DOHH2 (cell line): ENCODE measurements around the gene TRAFD1.

ENCODE experiments used
- H3F3A ChIP-seq: fragments of 200-600 bp; sonication (generic), shearing (Covaris generic); 2 replicates; pipeline ENCODE4 v1.6.0; 2016; ENCODE audit warnings: antibody characterized with exemption, mild to moderate bottlenecking; ENCODE audit not compliant: control insufficient read depth, insufficient read depth
- H3K27ac ChIP-seq: fragments of 200-600 bp; sonication (generic); 2 replicates; pipeline ENCODE4 v1.5.1; 2014; ENCODE audit warnings: low read depth, mild to moderate bottlenecking, low read length, moderate library complexity
- H3K27me3 ChIP-seq: fragments of 200-600 bp; sonication (generic); 2 replicates; pipeline ENCODE4 v1.6.1; 2014; ENCODE audit warnings: mild to moderate bottlenecking, low read length, mixed read lengths; ENCODE audit not compliant: control insufficient read depth
- H3K36me3 ChIP-seq: fragments of 200-600 bp; sonication (generic); 2 replicates; pipeline ENCODE4 v1.6.1; 2014; ENCODE audit warnings: mild to moderate bottlenecking, low read length, moderate library complexity, mixed read lengths; ENCODE audit not compliant: control insufficient read depth
- H3K4me1 ChIP-seq: fragments of 200-600 bp; sonication (generic); 2 replicates; pipeline ENCODE4 v1.6.1; 2014; ENCODE audit warnings: mild to moderate bottlenecking, low read length, mixed read lengths; ENCODE audit not compliant: control insufficient read depth
- H3K4me2 ChIP-seq: fragments of 200-600 bp; sonication (generic); 2 replicates; pipeline ENCODE4 v1.6.0; 2014; ENCODE audit warnings: mild to moderate bottlenecking, low read length, moderate library complexity
- H3K4me3 ChIP-seq: fragments of 200-600 bp; sonication (generic); 2 replicates; pipeline ENCODE4 v1.5.1; 2014; ENCODE audit warnings: mild to moderate bottlenecking, low read length, mixed read lengths
- H3K79me2 ChIP-seq: fragments of 200-600 bp; sonication (generic); 2 replicates; pipeline ENCODE4 v1.6.1; 2014; ENCODE audit warnings: mild to moderate bottlenecking, low read length, mixed read lengths; ENCODE audit not compliant: control insufficient read depth
- H3K9me2 ChIP-seq: fragments of 200-600 bp; sonication (generic); replicated peaks from 2 replicates; pipeline ENCODE4 v1.6.1; 2014; ENCODE audit warnings: mild to moderate bottlenecking, low read length, mixed read lengths; ENCODE audit not compliant: control insufficient read depth
- H3K9me3 ChIP-seq: fragments of 200-600 bp; sonication (generic); 2 replicates; pipeline ENCODE4 v1.6.1; 2014; ENCODE audit warnings: antibody characterized with exemption, low read length, mixed read lengths; ENCODE audit not compliant: control insufficient read depth, insufficient read depth
- H4K20me1 ChIP-seq: fragments of 200-600 bp; sonication (generic); 2 replicates; pipeline ENCODE4 v1.6.0; 2014; ENCODE audit warnings: low read depth, mild to moderate bottlenecking, antibody characterized with exemption, low read length, moderate library complexity; ENCODE audit not compliant: control insufficient read depth, insufficient read depth
- CTCF ChIP-seq: fragments of 200-600 bp; sonication (generic); IDR thresholded peaks from one replicate; pipeline ENCODE4 v1.5.1; 2014; ENCODE audit warnings: antibody characterized with exemption, mild to moderate bottlenecking, low read depth, low read length; ENCODE audit not compliant: poor library complexity, severe bottlenecking
- EZH2phosphoT487 ChIP-seq: fragments of 200-600 bp; sonication (generic); IDR thresholded peaks from 2 replicates; pipeline ENCODE4 v1.6.1; 2017; ENCODE audit warnings: borderline replicate concordance, mild to moderate bottlenecking, antibody characterized with exemption, low read length, moderate library complexity, mixed read lengths

The TRAFD1 gene

GRCh38 chr12:112169966-112170365, 44.6 kb downstream of the TRAFD1 start:
- TF ChIP-seq CTCF (no peak), EZH2phosphoT487 (no peak)
- Histone ChIP-seq H3K4me1 (no peaks in the 10 kb centered on the region), H3K4me3 (no peak overlapping the region), H3K4me2 (no peak overlapping the region), H3K9me3 (no peaks in the 10 kb centered on the region), H3K79me2 (no peaks in the 10 kb centered on the region), H3K27ac (no peak overlapping the region), H4K20me1 (no peaks in the 10 kb centered on the region), H3K27me3 (no peaks in the 10 kb centered on the region), H3K9me2 (no peaks in the 10 kb centered on the region), H3K36me3 (peaks cover 7% of the 10 kb centered on the region), H3F3A (no peaks in the 10 kb centered on the region)

GRCh38 chr12:112170376-112170775, 45.0 kb downstream of the TRAFD1 start:
- Histone ChIP-seq H3K4me3 (no peak overlapping the region), H3K9me2 (no peaks in the 10 kb centered on the region), H3K36me3 (peaks cover 11% of the 10 kb centered on the region), H3K27ac (no peak overlapping the region), H3K9me3 (no peaks in the 10 kb centered on the region), H3K79me2 (no peaks in the 10 kb centered on the region), H3K4me2 (no peak overlapping the region), H3F3A (no peaks in the 10 kb centered on the region), H3K27me3 (no peaks in the 10 kb centered on the region), H4K20me1 (no peaks in the 10 kb centered on the region), H3K4me1 (no peaks in the 10 kb centered on the region)
- peak; percentile 79 for TF ChIP-seq CTCF
- no peak for TF ChIP-seq EZH2phosphoT487

- H3K4me3 ChIP-seq: no peak overlapping the region
- no peak overlapping the region for H3K4me2 ChIP-seq
- TF ChIP-seq EZH2phosphoT487 (no peak), CTCF (no peak)
- no peak overlapping the region for H3K27ac ChIP-seq
- H3K9me3 ChIP-seq: no peaks in the 10 kb centered on the region
- H3K36me3 ChIP-seq: peaks cover 18% of the 10 kb centered on the region
- H3K4me1 ChIP-seq: no peaks in the 10 kb centered on the region
- H4K20me1 ChIP-seq: no peaks in the 10 kb centered on the region
- H3K27me3 ChIP-seq: no peaks in the 10 kb centered on the region
- no peaks in the 10 kb centered on the region for H3K79me2 ChIP-seq
- no peaks in the 10 kb centered on the region for H3K9me2 ChIP-seq
- H3F3A ChIP-seq: no peaks in the 10 kb centered on the region
These were observed 45.7 kb downstream of the TRAFD1 start for GRCh38 chr12:112170971-112171596.
